ENCODE results near the gene APOC3.

APOC3 gene

DNA sequence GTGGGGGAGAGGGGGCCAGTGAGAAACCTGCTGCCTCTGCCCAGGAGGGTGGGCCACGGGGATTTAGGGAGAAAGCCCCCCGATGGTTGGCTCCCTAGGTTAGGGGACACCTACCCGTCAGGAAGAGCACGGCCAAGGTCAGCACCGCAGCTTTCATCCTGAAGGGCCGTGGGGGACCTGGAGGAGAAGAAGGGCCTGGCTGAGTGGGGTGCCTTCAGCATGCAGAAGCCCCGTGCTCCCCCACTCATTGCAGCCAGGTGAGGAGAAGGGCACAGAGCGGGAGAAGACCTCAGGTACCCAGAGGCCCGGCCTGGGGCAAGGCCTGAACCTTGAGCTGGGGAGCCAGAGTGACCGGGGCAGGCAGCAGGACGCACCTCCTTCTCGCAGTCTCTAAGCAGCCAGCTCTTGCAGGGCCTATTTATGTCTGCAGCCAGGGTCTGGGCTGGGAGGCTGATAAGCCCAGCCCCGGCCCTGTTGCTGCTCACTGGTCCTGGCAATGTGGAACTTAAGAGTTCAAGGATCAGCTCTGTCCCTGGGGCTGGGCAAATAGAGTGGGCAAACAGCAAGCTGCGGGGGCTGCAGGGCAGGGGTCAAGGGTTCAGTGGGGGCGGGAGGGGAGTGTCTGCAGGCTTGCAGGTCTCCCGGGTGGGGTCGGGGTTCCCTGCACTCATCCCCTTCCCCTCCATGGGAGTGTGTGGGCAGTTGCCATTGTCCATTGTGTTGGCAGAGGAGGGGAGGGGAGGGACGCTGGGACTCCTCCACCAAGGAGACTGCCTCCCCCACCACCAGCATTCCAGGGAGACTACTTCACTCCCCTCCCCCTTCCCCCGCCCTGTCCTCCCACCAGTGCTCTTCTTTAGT lies 7.8 kb downstream of the APOC3 start, which contains the start of gene APOA1:
Gene APOA1 (minus strand): TSS at position 392 of the 861 bp plus-strand sequence. CDS start 235 bp downstream, at position 157.
- TF ChIP-seq, protein P1, sequence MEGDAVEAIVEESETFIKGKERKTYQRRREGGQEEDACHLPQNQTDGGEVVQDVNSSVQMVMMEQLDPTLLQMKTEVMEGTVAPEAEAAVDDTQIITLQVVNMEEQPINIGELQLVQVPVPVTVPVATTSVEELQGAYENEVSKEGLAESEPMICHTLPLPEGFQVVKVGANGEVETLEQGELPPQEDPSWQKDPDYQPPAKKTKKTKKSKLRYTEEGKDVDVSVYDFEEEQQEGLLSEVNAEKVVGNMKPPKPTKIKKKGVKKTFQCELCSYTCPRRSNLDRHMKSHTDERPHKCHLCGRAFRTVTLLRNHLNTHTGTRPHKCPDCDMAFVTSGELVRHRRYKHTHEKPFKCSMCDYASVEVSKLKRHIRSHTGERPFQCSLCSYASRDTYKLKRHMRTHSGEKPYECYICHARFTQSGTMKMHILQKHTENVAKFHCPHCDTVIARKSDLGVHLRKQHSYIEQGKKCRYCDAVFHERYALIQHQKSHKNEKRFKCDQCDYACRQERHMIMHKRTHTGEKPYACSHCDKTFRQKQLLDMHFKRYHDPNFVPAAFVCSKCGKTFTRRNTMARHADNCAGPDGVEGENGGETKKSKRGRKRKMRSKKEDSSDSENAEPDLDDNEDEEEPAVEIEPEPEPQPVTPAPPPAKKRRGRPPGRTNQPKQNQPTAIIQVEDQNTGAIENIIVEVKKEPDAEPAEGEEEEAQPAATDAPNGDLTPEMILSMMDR (IDR thresholded peaks at IDR 0.05; ENCODE audit: low read depth, low read length): no peak
- H3K27ac ChIP-seq: no peak within 1 kb of the TSS
- H3K36me3 ChIP-seq: no peaks in the 10 kb centered on the region
- no peak within 1 kb of the TSS for H3K4me3 ChIP-seq (ENCODE audit: low read depth, low read length)
- no peaks in the 10 kb centered on the region for H3K27me3 ChIP-seq (ENCODE audit: insufficient read depth, low read depth, severe bottlenecking)
- no peaks in the 10 kb centered on the region for H3K9me3 ChIP-seq (ENCODE audit: severe bottlenecking)
- no peak for DNase-seq

DNA sequence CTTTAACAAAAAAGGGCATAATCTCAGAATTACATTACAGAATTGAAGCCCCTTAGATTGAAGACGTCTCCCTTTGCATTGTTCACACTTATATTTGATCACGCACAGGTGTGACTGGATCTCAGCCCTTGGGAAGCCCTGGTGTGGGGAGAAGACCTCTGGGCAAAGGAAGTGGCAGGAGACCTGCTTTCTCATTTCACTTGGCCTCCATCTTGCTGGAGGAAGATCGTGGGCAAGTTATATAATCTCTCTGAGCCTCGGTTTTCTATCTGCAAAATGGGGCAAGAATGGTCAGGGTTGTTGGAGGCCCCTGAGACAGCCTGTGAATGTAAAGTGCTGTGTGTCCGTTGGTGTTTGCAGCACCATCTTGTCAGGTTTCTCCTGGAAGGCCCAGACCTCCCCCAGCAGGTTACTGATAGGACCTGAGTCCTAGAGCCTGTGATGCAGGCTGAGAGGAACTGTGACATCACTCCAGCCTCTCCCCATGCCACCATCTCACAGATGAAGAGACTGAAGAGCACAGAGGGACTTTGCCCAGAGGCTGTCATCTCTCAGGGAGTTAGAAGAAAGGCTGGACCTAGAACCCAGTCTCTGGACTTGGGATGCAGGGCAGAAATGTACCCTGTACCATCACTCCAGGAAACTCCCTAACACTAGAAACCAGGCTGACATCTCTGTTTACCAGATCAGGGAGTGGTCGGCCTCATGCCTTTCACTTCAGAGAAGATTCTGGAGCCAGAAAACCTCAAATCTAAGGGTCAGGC lies 8.8 kb downstream of the APOC3 start:
- peaks cover 6% of the 10 kb centered on the region; the same call in 1 of the 2 replicates for H3K36me3 ChIP-seq
- DNase-seq: no peak
- no peak overlapping the region for H3K27ac ChIP-seq
- TF ChIP-seq, protein P1 (IDR thresholded peaks at IDR 0.05; ENCODE audit: low read depth, low read length): no peak
- no peaks in the 10 kb centered on the region for H3K9me3 ChIP-seq (ENCODE audit: severe bottlenecking)
- H3K4me3 ChIP-seq (ENCODE audit: low read depth, low read length): no peak overlapping the region
- H3K27me3 ChIP-seq (ENCODE audit: insufficient read depth, low read depth, severe bottlenecking): no peaks in the 10 kb centered on the region

DNA sequence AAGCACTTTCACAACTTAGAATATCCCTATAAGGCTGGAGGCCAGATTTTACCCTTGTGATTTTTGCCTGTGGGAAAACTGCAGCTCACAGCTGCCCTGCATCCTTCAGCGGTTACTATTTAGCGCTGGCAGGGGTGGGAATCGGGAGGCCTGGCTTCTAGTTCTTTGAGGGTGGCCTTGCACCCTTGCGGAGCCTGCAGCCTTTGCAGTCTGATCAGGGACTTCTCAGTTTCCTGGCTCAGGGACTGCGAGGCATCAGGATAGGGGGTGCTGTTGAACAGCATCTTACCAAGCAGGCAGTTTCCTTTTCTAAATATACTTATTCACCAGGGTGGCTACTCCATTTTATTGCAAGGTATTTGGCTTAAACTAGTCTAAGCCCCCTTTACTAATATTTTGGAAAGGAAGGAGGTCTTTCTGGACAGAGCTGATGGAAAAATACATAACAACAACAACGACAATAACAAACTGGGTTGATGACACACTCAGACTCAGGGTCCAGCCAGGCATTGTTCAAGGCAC lies 10.6 kb downstream of the APOC3 start:
- H3K27ac ChIP-seq: no peak overlapping the region
- TF ChIP-seq, protein P1 (IDR thresholded peaks at IDR 0.05; ENCODE audit: low read depth, low read length): peak; percentile 34
- H3K36me3 ChIP-seq: peaks cover 12% of the 10 kb centered on the region
- no peak for DNase-seq
- no peaks in the 10 kb centered on the region for H3K9me3 ChIP-seq (ENCODE audit: severe bottlenecking)
- H3K4me3 ChIP-seq (ENCODE audit: low read depth, low read length): no peak overlapping the region
- H3K27me3 ChIP-seq (ENCODE audit: insufficient read depth, low read depth, severe bottlenecking): no peaks in the 10 kb centered on the region

DNA sequence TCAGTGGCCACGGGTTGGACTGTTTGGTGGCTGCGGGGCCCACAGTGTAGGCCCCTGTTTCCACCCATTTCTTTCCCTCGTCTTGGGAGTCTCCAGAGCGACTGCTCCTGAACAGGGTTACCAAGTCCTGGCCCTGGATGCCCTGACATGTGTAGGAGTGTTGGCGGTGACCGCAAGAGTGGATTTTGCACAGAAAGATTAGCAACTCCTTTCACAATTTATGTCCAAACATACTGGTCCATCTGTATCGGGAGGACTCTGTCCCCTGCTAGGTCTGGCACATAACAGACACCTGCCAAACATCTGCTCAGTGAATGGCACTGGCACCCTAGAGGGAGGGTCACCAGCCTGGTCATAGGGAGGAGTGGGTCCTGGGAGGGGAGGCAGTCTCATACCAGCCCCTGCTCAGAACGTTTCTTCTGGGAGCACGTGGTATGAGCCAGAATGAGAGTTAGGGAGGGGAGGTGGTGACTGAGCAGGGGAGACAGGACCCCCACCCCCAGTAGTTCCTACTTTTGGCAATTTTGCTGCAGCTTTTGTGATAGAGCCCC lies 11.1 kb downstream of the APOC3 start:
- H3K27me3 ChIP-seq (ENCODE audit: insufficient read depth, low read depth, severe bottlenecking): no peaks in the 10 kb centered on the region
- H3K36me3 ChIP-seq: peaks cover 14% of the 10 kb centered on the region
- no peak overlapping the region for H3K4me3 ChIP-seq (ENCODE audit: low read depth, low read length)
- DNase-seq: no peak
- TF ChIP-seq, protein P1 (IDR thresholded peaks at IDR 0.05; ENCODE audit: low read depth, low read length): no peak
- no peak overlapping the region for H3K27ac ChIP-seq
- H3K9me3 ChIP-seq (ENCODE audit: severe bottlenecking): no peaks in the 10 kb centered on the region

DNA sequence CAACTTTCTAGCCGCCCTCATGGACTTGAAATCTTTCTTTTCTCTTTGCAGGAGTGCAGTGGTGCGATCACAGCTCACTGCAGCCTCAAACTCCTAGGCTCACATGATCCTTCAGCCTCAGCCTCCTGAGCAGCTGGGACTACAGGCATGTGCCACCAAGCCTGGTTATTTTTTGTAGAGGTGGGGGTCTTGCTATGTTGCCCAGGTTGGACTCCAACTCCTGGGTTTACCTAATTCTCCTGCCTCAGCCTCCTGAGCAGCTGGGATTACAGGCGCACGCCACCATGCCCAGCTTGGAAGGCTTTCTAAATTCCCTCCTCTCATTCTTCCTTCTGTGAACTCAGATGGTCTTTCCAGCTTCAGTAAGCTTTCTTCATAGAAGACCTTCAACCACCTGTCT lies 12.4 kb downstream of the APOC3 start:
- no peak overlapping the region for H3K27ac ChIP-seq
- no peak overlapping the region for H3K4me3 ChIP-seq (ENCODE audit: low read depth, low read length)
- peaks cover 27% of the 10 kb centered on the region for H3K36me3 ChIP-seq
- no peaks in the 10 kb centered on the region for H3K9me3 ChIP-seq (ENCODE audit: severe bottlenecking)
- TF ChIP-seq, protein P1 (IDR thresholded peaks at IDR 0.05; ENCODE audit: low read depth, low read length): no peak
- no peaks in the 10 kb centered on the region for H3K27me3 ChIP-seq (ENCODE audit: insufficient read depth, low read depth, severe bottlenecking)
- DNase-seq: no peak

Data from WERI-Rb-1 (cell line).